ENCODE data around the gene BRPF3.

BRPF3 gene

DNA sequence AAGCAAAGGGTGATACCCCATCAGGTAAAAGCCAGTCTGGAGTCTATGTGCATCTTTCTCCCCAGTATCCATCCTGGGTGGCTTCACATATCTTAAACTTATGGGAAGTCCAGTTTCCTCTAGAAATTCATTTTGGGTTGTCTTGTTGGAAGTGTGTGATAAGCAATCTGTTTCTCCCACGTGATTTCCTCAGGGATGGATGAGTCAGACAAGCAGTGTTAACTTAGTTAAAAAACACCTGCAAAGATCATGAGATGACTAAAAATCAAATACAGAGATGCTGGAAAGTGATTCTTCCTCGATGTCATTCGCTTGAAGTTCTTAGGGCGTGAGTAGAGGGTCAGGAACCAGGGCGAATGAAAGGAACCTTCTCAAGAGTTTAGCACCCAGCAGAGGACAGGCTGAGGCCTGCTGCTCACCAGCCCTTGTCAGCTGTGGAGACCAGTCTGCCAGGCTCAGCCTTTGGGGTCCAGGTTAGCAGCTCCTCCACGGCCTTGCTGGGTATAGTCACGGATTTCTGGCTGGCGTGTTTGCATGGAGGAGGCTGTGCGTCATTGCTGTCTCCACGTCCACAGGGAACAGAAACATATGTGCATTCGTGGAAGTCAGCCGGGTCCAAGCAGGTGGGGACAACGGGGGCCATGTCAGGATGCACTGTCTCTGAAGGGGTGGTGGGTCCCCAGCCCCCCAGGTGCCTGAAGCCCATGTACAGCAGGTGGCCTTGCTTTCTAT lies 70.5 kb downstream of the BRPF3 start:
- DNase-seq (ENCODE audit: low read depth in 3 of 3, low spot score in 1 of 3), result no peak

GRCh38 chr6:36267731-36268477 lies 71.4 kb downstream of the BRPF3 start:
- DNase-seq (ENCODE audit: low read depth in 3 of 3, low spot score in 1 of 3), result no peak

- no peak for DNase-seq (ENCODE audit: low read depth in 3 of 3, low spot score in 1 of 3)
Measured at GRCh38 chr6:36268478-36269275, 72.1 kb downstream of the BRPF3 start.

GRCh38 chr6:36269834-36270705 lies 73.5 kb downstream of the BRPF3 start, which contains the start of gene PNPLA1:
Gene PNPLA1, plus strand, starts transcription at chr6:36270060. Its CDS starts 400 bp downstream, at chr6:36270460.
- no peak for DNase-seq (ENCODE audit: low read depth in 3 of 3, low spot score in 1 of 3)

DNA sequence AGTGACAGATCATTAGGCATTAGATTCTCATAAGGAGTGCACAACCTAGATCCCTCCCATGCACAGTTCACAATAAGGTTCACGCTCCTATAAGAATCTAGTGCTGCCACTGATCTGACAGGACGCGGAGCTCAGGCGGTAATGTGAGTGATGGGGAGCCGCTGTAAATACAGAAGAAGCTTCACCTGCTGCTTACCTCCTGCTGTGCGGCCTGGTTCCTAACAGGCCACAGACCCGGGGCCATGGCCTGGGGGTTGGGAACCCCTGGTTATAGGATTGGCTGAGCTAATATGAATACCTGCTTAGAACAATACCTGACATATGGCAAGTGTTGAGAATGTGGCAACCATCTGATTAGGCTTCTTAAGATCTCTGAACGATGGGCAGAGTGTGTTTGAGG lies 75.7 kb downstream of the BRPF3 start:
- no peak for DNase-seq (ENCODE audit: low read depth in 3 of 3, low spot score in 1 of 3)

- DNase-seq (ENCODE audit: low read depth in 3 of 3, low spot score in 1 of 3), result no peak
Measured at GRCh38 chr6:36273067-36273466, 76.5 kb downstream of the BRPF3 start.

- DNase-seq (ENCODE audit: low read depth in 3 of 3, low spot score in 1 of 3), result no peak
Measured at GRCh38 chr6:36273802-36274514, 77.4 kb downstream of the BRPF3 start.

- no peak for DNase-seq (ENCODE audit: low read depth in 3 of 3, low spot score in 1 of 3)
Measured at GRCh38 chr6:36276581-36277536, 80.3 kb downstream of the BRPF3 start.

GRCh38 chr6:36277946-36278470 lies 81.5 kb downstream of the BRPF3 start:
- no peak for DNase-seq (ENCODE audit: low read depth in 3 of 3, low spot score in 1 of 3)

- no peak for DNase-seq (ENCODE audit: low read depth in 3 of 3, low spot score in 1 of 3)
Measured at GRCh38 chr6:36280467-36280866, 83.9 kb downstream of the BRPF3 start.

- DNase-seq (ENCODE audit: low read depth in 3 of 3, low spot score in 1 of 3), result no peak
Measured at GRCh38 chr6:36280983-36281382, 84.4 kb downstream of the BRPF3 start.

Measured in stimulated activated CD4-positive, alpha-beta T cell treated with anti-CD3 and anti-CD28 coated beads, TNF-alpha, amount 100 ng/mL, for 1 hour (primary cell).